Measurements from ENCODE around the gene LACRT. TPM values are rescaled to one million over a fixed set of nuclear protein-coding genes. Genes with fewer than 3 reads are reported as not detected.

Gene LACRT
- polyA plus RNA-seq, 1 of the 3 experiments (the other 2 are of a cell fraction): not detected

DNA sequence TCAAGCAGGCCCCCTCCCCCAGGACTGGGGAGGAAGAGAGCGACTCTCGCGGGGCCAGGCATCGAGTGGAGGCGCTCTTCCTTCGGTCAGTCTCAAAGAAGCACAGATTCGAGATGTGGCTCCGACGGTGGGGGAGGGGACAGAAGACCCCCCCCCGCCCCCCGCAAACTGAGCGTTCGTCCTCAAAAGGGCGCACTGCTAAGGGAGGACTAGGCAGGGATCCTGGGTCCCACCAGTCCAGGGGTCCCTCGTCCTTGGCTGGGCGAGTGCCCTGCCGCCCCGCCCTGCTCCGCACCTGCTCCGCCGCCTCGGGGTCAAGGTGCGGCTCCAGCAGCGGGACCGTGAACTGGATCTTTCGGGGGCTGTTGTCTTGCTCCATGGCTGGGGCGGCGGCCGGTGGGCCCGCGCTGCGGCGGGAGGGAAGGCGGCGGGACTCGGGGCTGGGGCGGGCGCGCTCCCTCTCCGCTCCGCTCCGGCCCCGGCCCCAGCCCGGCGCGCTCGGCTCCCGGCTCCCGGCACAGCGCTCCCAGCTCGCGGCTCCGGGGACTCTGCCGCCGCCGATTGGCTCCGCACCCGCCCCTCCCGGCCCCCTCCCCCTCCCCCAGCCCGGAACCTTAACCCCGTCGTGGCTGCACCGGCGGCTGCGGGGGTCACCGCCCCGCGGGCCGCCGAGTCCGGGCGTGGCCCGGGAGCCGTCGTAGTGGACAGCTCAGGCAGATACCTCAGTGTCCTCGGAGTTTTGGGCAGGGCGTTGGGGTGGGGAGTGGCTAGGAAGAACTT is 46.4 kb downstream of the LACRT start, which contains the start of gene PPP1R1A (continued):
- TF ChIP-seq CHD2 (IDR thresholded peaks at IDR 0.05; ENCODE audit: low read length, partially characterized antibody) (no peak), ZBTB33 (IDR thresholded peaks at IDR 0.05; ENCODE audit: borderline replicate concordance, low read depth) (no peak), IRF3 (IDR thresholded peaks at IDR 0.05; ENCODE audit: low read depth, low read length) (no peak), SMC3 (IDR thresholded peaks at IDR 0.05; ENCODE audit: low read depth, low read length) (no peak), POLR2AphosphoS5 (IDR thresholded peaks at IDR 0.05; ENCODE audit: low read depth, low read length) (no peak)

GRCh38 chr12:54587315-54587873 is 47.3 kb downstream of the LACRT start:
- no peak overlapping the region for H3K9ac ChIP-seq
- no peaks in the 10 kb centered on the region for H3K4me1 ChIP-seq (ENCODE audit: control insufficient read depth in 1 of 2, insufficient read depth in 2 of 2, low read depth in 1 of 2, low read length in 1 of 2)
- H3F3A ChIP-seq (replicated peaks; ENCODE audit: insufficient read depth): no peaks in the 10 kb centered on the region
- H3K9me2 ChIP-seq: no peaks in the 10 kb centered on the region
- H2AFZ ChIP-seq (ENCODE audit: low read depth): no peak overlapping the region
- no peak for TF ChIP-seq MEF2A (IDR thresholded peaks at IDR 0.05; ENCODE audit: borderline replicate concordance, low read depth)
- H3K4me2 ChIP-seq: no peak overlapping the region
- no peak overlapping the region for H3K27ac ChIP-seq (ENCODE audit: low read depth in 2 of 2, low read length in 1 of 2)
- H4K20me1 ChIP-seq (ENCODE audit: insufficient read depth): no peaks in the 10 kb centered on the region
- ChIA-PET POLR2A (no interaction called here), CTCF (interaction anchor here (2.5 to 2.9 kb wide), 2 partner anchors 8 to 9 kb away, joined by 11 to 15 read pairs; no protein-coding TSS in a partner anchor)
- H3K4me3 ChIP-seq (ENCODE audit: low read depth in 2 of 2, low read length in 1 of 2): no peak overlapping the region
- WGBS (ENCODE audit: low lambda C conversion rate): 20% methylated on average over 5 of the region's 5 CpGs
- peaks cover 86% of the 10 kb centered on the region for H3K27me3 ChIP-seq (ENCODE audit: insufficient read depth)
- no peak for DNase-seq
- no peaks in the 10 kb centered on the region for H3K79me2 ChIP-seq (ENCODE audit: insufficient read depth)
- no peaks in the 10 kb centered on the region for H3K9me3 ChIP-seq
- H3K36me3 ChIP-seq (replicated peaks in 1 of 2; ENCODE audit: control insufficient read depth in 1 of 2, insufficient read depth in 2 of 2, low read length in 1 of 2): no peaks in the 10 kb centered on the region

GRCh38 chr12:54586620-54587019 is 48.1 kb downstream of the LACRT start:
- no peak for DNase-seq
- H3K27ac ChIP-seq (ENCODE audit: low read depth in 2 of 2, low read length in 1 of 2): no peak overlapping the region
- peaks cover 86% of the 10 kb centered on the region for H3K27me3 ChIP-seq (ENCODE audit: insufficient read depth)
- TF ChIP-seq IRF3 (IDR thresholded peaks at IDR 0.05; ENCODE audit: low read depth, low read length) (no peak), FOXM1 (IDR thresholded peaks at IDR 0.05; ENCODE audit: low read depth) (no peak), ZBTB33 (IDR thresholded peaks at IDR 0.05; ENCODE audit: borderline replicate concordance, low read depth) (no peak), POLR2AphosphoS5 (IDR thresholded peaks at IDR 0.05; ENCODE audit: low read depth, low read length) (no peak)
- no peaks in the 10 kb centered on the region for H3K9me2 ChIP-seq
- H3K36me3 ChIP-seq (replicated peaks in 1 of 2; ENCODE audit: control insufficient read depth in 1 of 2, insufficient read depth in 2 of 2, low read length in 1 of 2): no peaks in the 10 kb centered on the region
- no peak overlapping the region for H3K4me3 ChIP-seq (ENCODE audit: low read depth in 2 of 2, low read length in 1 of 2)
- no peaks in the 10 kb centered on the region for H3K9me3 ChIP-seq
- H3K79me2 ChIP-seq (ENCODE audit: insufficient read depth): no peaks in the 10 kb centered on the region
- H3K4me2 ChIP-seq: no peak overlapping the region
- ChIA-PET CTCF (interaction anchor here (2.5 to 2.9 kb wide), 2 partner anchors 8 to 10 kb away, joined by 11 to 15 read pairs; no protein-coding TSS in a partner anchor), POLR2A (no interaction called here)
- H2AFZ ChIP-seq (ENCODE audit: low read depth): no peak overlapping the region
- H3K9ac ChIP-seq: no peak overlapping the region
- H3F3A ChIP-seq (replicated peaks; ENCODE audit: insufficient read depth): no peaks in the 10 kb centered on the region
- 14% methylated on average over 2 of the region's 2 CpGs for WGBS (ENCODE audit: low lambda C conversion rate)
- H4K20me1 ChIP-seq (ENCODE audit: insufficient read depth): no peaks in the 10 kb centered on the region
- H3K4me1 ChIP-seq (ENCODE audit: control insufficient read depth in 1 of 2, insufficient read depth in 2 of 2, low read depth in 1 of 2, low read length in 1 of 2): no peaks in the 10 kb centered on the region

Measured in SK-N-SH (cell line).